IPS-NIHi7 (cell line): ENCODE results near the gene SCUBE1.

Source experiments
- DNase-seq: peaks from one replicate; pipeline ENCODE4 v3.0.0; 2012; ENCODE audit warnings: mixed read lengths; ENCODE audit errors: extremely low spot score

The SCUBE1 gene

GRCh38 chr22:43218786-43219185 is 124.4 kb downstream of the SCUBE1 start:
- DNase-seq, result no peak

- peak; percentile 60 for DNase-seq
Measured at GRCh38 chr22:43217285-43218030, 125.7 kb downstream of the SCUBE1 start.

GRCh38 chr22:43216738-43217137 is 126.4 kb downstream of the SCUBE1 start:
- DNase-seq, result no peak

GRCh38 chr22:43213962-43214361 is 129.2 kb downstream of the SCUBE1 start:
- DNase-seq, result no peak

GRCh38 chr22:43213051-43213450 is 130.1 kb downstream of the SCUBE1 start:
- DNase-seq, result peak; percentile 82

- no peak for DNase-seq
Measured at GRCh38 chr22:43212434-43212952, 130.7 kb downstream of the SCUBE1 start.

GRCh38 chr22:43211941-43212433 is 131.2 kb downstream of the SCUBE1 start:
- DNase-seq, result no peak

GRCh38 chr22:43210631-43211515 is 132.3 kb downstream of the SCUBE1 start:
- DNase-seq, result no peak

- DNase-seq, result no peak
Measured at GRCh38 chr22:43209971-43210370, 133.2 kb downstream of the SCUBE1 start.

GRCh38 chr22:43209523-43209890 is 133.7 kb downstream of the SCUBE1 start:
- no peak for DNase-seq

GRCh38 chr22:43208703-43209522 is 134.3 kb downstream of the SCUBE1 start:
- DNase-seq, result no peak

GRCh38 chr22:43207849-43208702 is 135.1 kb downstream of the SCUBE1 start:
- DNase-seq, result no peak

- DNase-seq, result no peak
Measured at GRCh38 chr22:43207386-43207785, 135.8 kb downstream of the SCUBE1 start.

- no peak for DNase-seq
Measured at GRCh38 chr22:43206509-43207161, 136.5 kb downstream of the SCUBE1 start.

- no peak for DNase-seq
Measured at GRCh38 chr22:43205748-43206508, 137.2 kb downstream of the SCUBE1 start.

GRCh38 chr22:43205261-43205691 is 137.9 kb downstream of the SCUBE1 start:
- no peak for DNase-seq

- peak; percentile 83 for DNase-seq
Measured at GRCh38 chr22:43203471-43203981, 139.6 kb downstream of the SCUBE1 start.

- peak; percentile 40 for DNase-seq
Measured at GRCh38 chr22:43202756-43203410, 140.3 kb downstream of the SCUBE1 start.

- no peak for DNase-seq
Measured at GRCh38 chr22:43202326-43202725, 140.8 kb downstream of the SCUBE1 start.
